CD4-positive, alpha-beta T cell treated with Interleukin-1 beta for 1 hour (primary cell): Measurements from ENCODE around the gene PCDHA1.
"Not testable (repeated sequence)": the region's sequence is repeated elsewhere in the genome, so short reads cannot be mapped to it uniquely, and the experiment has no call there.

ENCODE experiments used
- DNase-seq, 2 donors: peaks; one replicate each; pipeline ENCODE4 v3.0.0-alpha.2; 2020 to 2022

The PCDHA1 gene

DNA sequence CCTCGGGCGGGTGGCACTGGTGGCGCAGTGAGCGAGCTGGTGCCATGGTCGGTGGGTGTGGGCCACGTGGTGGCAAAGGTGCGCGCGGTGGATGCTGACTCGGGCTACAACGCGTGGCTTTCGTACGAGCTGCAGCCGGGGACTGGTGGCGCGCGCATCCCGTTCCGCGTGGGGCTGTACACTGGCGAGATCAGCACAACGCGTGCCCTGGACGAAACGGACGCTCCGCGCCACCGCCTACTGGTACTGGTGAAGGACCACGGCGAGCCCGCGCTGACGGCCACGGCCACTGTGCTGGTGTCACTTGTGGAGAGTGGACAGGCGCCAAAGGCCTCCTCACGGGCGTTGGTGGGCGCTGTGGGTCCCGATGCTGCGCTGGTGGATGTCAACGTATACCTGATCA lies 22.9 kb downstream of the PCDHA1 start:
- no peak for DNase-seq

DNA sequence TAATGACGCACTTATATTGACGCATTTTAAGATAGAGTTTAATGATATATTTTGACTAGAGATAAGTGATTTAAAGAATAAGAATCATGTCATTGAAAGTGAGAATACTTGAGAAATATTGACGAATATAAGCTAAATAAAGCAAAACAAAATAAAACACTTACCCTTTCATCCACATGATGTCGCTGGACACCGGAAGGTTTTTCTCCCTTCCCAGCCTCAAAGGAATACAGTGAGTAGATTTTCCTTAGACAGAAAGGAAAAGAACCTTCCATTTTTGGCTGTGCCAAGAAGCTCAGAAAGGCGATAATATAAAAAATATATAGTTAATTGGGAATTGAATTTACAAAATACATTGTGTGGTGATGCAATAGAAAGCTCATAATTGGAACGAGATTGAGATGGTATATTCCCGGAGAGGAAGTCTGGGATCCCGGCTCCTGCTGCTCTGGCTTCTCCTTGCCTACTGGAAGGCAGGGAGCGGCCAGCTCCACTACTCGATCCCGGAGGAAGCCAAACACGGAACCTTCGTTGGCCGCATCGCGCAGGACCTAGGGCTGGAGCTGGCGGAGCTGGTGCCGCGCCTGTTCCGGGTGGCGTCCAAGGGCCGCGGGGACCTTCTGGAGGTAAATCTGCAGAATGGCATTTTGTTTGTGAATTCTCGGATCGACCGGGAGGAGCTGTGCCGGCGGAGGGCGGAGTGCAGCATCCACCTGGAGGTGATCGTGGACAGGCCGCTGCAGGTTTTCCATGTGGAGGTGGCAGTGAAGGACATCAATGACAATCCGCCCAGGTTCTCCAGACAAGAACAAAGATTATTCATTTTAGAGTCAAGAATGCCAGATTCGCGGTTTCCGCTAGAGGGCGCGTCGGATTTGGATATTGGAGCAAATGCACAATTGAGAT lies 35.7 kb downstream of the PCDHA1 start, which contains the start of gene PCDHA5:
PCDHA5 (plus strand) TSS at position 239 of the 906 bp plus-strand sequence.
- DNase-seq: no peak

DNA sequence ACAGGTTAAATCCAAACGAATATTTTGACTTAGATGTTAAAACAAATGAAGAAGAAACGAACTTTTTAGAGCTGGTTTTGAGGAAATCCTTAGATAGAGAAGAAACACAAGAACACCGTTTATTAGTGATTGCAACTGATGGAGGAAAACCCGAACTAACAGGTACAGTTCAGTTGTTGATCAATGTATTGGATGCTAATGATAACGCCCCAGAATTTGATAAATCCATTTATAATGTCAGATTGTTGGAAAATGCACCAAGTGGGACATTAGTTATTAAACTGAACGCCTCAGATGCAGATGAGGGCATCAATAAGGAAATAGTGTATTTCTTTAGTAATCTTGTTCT lies 36.3 kb downstream of the PCDHA1 start:
- no peak for DNase-seq

DNA sequence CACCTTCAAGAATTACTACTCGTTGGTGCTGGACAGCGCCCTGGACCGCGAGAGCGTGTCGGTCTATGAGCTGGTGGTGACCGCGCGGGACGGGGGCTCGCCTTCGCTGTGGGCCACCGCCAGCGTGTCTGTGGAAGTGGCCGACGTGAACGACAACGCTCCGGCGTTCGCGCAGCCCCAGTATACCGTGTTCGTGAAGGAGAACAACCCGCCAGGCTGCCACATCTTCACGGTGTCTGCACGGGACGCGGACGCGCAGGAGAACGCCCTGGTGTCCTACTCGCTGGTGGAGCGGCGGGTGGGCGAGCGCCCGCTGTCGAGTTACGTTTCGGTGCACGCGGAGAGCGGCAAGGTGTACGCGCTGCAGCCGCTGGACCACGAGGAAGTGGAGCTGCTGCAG lies 37.0 kb downstream of the PCDHA1 start:
- DNase-seq: not testable (repeated sequence)

DNA sequence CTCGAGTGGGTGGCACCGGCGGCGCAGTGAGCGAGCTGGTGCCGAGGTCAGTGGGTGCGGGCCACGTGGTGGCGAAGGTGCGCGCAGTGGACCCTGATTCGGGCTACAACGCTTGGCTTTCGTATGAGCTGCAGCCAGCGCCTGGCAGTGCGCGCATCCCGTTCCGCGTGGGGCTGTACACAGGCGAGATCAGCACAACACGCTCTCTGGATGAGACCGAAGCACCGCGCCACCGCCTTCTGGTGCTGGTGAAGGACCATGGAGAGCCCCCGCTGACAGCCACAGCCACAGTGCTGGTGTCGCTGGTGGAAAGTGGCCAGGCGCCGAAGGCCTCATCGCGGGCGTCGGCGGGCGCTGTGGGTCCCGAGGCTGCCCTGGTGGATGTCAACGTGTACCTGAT lies 37.5 kb downstream of the PCDHA1 start:
- DNase-seq: no peak

DNA sequence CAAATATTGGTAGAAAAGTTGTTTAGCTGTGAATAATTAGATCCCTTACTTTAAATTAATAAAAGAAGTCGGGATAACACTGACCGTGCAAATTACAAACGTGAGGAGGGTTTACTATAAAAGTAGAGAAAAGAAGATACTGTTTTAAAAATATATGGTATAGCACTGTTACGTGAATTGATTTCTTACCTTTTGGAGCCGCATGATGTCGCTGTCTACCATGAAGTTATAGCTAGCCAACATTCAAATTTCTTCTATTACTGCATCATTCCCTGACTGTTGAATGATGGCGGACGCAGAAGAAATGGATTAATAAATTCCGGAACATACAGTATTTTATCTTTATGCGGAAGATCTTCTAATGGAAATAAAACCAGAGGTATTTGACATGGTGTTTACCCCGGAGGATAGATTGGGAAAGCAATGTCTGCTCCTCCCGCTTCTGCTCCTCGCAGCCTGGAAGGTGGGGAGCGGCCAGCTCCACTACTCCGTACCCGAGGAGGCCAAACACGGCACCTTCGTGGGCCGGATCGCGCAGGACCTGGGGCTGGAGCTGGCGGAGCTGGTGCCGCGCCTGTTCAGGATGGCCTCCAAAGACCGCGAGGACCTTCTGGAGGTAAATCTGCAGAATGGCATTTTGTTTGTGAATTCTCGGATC lies 41.9 kb downstream of the PCDHA1 start, which contains the start of gene PCDHA6:
PCDHA6 (plus strand) TSS at position 257 of the 658 bp plus-strand sequence; CDS start at position 389, 132 bp downstream.
- DNase-seq: no peak

DNA sequence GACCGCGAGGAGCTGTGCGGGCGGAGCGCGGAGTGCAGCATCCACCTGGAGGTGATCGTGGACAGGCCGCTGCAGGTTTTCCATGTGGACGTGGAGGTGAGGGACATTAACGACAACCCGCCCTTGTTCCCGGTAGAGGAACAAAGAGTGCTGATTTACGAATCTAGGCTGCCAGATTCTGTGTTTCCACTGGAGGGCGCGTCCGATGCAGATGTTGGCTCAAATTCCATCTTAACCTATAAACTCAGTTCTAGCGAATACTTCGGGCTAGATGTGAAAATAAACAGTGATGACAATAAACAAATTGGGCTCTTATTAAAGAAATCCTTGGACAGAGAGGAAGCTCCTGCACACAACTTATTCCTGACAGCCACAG lies 42.4 kb downstream of the PCDHA1 start:
- no peak for DNase-seq

DNA sequence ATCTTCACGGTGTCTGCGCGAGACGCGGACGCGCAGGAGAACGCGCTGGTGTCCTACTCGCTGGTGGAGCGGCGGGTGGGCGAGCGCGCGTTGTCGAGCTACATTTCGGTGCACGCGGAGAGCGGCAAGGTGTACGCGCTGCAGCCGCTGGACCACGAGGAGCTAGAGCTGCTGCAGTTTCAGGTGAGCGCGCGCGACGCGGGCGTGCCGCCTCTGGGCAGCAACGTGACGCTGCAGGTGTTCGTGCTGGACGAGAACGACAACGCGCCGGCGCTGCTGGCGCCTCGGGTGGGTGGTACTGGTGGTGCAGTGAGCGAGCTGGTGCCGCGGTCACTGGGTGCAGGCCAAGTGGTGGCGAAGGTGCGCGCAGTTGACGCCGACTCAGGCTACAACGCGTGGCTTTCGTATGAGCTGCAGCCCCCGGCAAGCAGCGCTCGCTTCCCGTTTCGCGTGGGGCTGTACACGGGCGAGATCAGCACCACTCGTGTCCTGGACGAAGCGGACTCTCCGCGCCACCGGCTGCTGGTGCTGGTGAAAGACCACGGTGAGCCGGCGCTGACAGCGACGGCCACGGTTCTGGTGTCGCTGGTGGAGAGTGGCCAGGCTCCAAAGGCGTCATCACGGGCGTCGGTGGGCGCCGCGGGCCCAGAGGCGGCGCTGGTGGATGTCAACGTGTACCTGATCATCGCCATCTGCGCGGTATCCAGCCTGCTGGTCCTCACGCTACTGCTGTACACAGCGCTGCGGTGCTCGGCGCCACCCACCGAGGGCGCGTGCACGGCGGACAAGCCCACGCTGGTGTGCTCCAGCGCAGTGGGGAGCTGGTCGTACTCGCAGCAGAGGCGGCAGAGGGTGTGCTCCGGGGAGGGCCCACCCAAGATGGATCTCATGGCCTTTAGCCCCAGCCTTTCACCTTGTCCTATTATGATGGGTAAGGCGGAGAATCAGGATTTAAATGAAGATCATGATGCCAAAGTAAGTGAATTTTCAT lies 43.9 kb downstream of the PCDHA1 start:
- DNase-seq: not testable (repeated sequence)

DNA sequence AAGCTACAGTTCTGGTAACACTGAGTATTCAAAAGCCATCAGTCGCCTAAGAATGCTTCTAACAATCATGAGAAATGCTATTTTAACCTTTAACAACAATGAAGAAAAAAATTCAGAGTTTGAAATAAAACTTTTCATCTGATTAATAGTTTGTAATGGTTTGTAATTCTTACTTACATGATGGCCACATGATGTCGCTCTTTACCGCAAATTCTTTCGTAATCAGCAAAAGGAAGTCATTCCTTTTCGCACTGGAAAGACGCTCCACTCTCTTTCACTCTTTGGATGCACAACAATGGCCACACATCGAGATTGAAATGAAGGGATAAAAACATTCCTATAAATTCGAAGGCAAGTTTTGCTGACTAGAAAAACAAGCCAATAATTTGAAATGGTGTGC lies 48.1 kb downstream of the PCDHA1 start, which contains the start of gene PCDHA7:
PCDHA7 (plus strand) TSS at position 277 of the 400 bp plus-strand sequence; CDS start at position 392, 115 bp downstream.
- no peak for DNase-seq

DNA sequence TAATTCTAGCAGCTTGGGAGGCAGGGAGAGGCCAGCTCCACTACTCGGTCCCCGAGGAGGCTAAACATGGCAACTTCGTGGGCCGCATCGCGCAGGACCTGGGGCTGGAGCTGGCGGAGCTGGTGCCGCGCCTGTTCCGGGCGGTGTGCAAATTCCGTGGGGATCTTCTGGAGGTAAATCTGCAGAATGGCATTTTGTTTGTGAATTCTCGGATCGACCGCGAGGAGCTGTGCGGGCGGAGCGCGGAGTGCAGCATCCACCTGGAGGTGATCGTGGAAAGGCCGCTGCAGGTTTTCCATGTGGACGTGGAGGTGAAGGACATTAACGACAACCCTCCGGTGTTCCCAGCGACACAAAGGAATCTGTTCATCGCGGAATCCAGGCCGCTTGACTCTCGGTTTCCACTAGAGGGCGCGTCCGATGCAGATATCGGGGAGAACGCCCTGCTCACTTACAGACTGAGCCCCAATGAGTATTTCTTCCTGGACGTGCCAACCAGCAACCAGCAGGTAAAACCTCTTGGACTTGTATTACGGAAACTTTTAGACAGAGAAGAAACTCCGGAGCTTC lies 48.6 kb downstream of the PCDHA1 start:
- DNase-seq: not testable (repeated sequence)

DNA sequence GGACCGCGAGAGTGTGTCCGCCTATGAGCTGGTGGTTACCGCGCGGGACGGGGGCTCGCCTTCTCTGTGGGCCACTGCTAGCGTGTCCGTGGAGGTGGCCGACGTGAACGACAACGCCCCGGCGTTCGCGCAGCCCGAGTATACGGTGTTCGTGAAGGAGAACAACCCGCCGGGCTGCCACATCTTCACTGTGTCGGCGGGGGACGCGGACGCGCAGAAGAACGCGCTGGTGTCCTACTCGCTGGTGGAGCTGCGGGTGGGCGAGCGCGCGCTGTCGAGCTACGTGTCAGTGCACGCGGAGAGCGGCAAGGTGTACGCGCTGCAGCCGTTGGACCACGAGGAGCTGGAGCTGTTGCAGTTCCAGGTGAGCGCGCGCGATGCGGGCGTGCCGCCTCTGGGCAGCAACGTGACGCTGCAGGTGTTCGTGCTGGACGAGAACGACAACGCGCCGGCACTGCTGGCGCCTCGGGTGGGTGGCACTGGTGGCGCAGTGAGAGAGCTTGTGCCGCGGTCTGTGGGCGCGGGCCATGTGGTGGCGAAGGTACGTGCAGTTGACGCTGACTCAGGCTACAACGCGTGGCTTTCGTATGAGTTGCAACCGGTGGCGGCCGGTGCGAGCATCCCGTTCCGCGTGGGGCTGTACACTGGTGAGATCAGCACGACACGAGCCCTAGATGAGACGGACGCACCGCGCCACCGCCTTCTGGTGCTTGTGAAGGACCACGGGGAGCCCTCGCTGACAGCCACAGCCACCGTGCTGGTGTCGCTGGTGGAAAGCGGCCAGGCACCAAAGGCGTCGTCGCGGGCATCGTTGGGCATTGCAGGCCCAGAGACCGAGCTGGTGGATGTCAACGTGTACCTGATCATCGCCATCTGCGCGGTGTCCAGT lies 49.9 kb downstream of the PCDHA1 start:
- DNase-seq: no peak

DNA sequence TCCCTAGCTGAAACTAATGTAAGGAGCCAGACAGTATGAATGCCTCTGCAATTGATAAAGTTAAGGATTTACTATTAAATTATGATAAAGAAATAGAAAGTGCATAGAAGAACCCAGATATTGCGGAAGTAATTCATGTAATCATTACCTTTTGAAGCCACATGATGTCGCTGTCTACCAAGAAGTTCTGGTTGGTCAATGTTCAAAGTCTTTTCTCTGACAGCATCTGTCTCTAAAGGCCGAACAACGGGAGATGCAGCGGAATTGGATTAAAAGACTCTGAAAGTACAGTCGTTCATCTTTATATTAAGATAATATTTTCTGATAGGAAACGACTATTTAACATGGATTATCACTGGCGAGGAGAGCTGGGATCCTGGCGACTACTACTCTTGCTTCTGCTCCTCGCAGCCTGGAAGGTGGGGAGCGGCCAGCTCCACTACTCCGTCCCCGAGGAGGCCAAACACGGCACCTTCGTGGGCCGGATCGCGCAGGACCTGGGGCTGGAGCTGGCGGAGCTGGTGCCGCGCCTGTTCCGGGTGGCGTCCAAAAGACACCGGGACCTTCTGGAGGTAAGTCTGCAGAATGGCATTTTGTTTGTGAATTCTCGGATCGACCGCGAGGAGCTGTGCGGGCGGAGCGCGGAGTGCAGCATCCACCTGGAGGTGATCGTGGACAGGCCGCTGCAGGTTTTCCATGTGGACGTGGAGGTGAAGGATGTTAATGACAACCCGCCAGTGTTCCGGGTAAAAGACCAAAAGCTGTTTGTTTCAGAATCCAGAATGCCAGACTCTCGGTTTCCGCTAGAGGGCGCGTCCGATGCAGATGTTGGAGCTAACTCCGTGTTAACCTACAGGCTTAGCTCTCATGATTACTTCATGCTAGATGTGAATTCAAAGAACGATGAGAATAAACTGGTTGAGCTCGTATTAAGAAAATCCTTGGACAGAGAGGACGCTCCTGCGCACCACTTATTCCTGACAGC lies 55.3 kb downstream of the PCDHA1 start, which contains the start of gene PCDHA8:
PCDHA8 (plus strand) TSS at position 210 of the 985 bp plus-strand sequence; CDS start at position 345, 135 bp downstream.
- no peak for DNase-seq

DNA sequence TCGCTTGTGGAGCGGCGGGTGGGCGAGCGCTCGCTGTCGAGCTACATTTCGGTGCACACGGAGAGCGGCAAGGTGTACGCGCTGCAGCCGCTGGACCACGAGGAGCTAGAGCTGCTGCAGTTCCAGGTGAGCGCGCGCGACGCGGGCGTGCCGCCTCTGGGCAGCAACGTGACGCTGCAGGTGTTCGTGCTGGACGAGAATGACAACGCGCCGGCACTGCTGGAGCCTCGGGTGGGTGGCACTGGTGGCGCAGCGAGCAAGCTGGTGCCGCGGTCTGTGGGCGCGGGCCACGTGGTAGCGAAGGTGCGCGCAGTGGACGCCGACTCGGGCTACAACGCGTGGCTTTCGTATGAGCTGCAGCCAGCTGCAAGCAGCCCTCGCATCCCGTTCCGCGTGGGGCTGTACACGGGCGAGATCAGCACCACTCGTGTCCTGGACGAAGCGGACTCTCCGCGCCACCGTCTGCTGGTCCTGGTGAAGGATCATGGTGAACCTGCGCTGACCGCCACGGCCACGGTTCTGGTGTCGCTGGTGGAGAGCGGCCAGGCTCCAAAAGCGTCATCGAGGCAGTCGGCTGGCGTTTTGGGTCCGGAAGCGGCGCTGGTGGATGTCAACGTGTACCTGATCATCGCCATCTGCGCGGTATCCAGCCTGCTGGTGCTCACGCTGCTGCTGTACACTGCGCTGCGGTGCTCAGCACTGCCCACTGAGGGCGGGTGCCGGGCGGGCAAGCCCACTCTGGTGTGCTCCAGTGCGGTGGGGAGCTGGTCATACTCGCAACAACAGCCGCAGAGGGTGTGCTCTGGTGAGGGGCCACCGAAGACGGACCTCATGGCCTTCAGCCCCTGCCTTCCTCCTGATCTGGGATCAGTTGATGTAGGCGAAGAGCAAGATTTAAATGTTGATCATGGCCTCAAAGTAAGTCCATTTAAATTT lies 57.1 kb downstream of the PCDHA1 start:
- no peak for DNase-seq

DNA sequence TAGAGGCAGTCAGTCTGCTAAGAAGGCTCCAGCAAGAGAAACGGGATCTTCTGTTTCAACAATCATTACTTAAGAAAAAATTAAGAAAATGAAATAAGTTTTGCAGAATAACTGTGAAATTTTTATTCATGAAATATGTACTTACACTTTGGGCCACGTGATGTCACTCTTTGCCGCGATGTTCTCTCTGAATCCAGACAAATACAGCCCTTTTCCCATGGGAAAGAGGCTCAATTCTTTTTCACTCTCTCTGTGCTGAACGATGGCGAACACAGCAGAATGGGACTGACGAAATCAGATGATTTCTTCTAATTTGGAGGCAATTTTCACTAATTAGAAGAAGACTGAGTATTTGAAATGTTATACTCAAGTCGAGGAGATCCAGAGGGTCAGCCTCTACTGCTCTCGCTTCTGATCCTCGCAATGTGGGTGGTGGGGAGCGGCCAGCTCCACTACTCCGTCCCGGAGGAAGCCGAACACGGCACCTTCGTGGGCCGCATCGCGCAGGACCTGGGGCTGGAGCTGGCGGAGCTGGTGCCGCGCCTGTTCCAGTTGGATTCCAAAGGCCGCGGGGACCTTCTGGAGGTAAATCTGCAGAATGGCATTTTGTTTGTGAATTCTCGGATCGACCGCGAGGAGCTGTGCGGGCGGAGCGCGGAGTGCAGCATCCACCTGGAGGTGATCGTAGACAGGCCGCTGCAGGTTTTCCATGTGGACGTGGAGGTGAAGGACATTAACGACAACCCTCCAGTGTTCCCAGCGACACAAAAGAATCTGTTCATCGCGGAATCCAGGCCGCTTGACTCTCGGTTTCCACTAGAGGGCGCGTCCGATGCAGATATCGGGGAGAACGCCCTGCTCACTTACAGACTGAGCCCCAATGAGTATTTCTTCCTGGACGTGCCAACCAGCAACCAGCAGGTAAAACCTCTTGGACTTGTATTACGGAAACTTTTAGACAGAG lies 62.5 kb downstream of the PCDHA1 start, which contains the start of gene PCDHA9:
PCDHA9 (plus strand) TSS at position 244 of the 964 bp plus-strand sequence; CDS start at position 358, 114 bp downstream.
- DNase-seq: not testable (repeated sequence)

DNA sequence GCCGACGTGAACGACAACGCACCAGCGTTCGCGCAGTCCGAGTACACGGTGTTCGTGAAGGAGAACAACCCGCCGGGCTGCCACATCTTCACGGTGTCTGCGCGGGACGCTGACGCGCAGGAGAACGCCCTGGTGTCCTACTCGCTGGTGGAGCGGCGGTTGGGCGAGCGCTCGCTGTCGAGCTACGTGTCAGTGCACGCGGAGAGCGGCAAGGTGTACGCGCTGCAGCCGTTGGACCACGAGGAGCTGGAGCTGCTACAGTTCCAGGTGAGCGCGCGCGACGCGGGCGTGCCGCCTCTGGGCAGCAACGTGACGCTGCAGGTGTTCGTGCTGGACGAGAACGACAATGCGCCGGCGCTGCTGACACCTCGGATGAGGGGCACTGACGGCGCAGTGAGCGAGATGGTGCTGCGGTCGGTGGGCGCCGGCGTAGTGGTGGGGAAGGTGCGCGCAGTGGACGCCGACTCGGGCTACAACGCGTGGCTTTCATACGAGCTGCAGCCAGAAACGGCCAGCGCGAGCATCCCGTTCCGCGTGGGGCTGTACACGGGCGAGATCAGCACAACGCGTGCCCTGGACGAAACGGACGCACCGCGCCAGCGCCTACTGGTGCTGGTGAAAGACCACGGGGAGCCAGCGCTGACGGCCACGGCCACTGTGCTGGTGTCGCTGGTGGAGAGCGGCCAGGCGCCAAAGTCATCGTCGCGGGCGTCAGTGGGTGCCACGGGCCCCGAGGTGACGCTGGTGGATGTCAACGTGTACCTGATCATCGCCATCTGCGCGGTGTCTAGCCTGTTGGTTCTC lies 64.1 kb downstream of the PCDHA1 start:
- not testable (repeated sequence) for DNase-seq
